GM18498 (cell line): ENCODE data around the gene ZNF385D.

Experiments
- ATAC-seq: cut with Tn5 transposase; IDR thresholded peaks from one replicate; pipeline ENCODE4 v1.9.1; 2021; ENCODE audit warnings: mild to moderate bottlenecking, moderate library complexity; ENCODE audit not compliant: unreplicated experiment

ZNF385D gene

GRCh38 chr3:21750831-21751391 is at the start of gene ZNF385D:
Gene ZNF385D, minus strand, starts transcription at chr3:21751210. Its CDS starts 294 bp downstream, at chr3:21750916.
- ATAC-seq = no peak

- no peak for ATAC-seq
Observed at GRCh38 chr3:21798356-21799088, 47.5 kb upstream of the ZNF385D start.

- no peak for ATAC-seq
Observed at GRCh38 chr3:21795921-21796320, 44.9 kb upstream of the ZNF385D start.

- no peak for ATAC-seq
Observed at GRCh38 chr3:21795152-21795837, 44.3 kb upstream of the ZNF385D start.

- no peak for ATAC-seq
Observed at GRCh38 chr3:21794291-21794690, 43.3 kb upstream of the ZNF385D start.

GRCh38 chr3:21792176-21792575 is 41.2 kb upstream of the ZNF385D start:
- no peak for ATAC-seq

- no peak for ATAC-seq
Observed at GRCh38 chr3:21791356-21791755, 40.3 kb upstream of the ZNF385D start.

GRCh38 chr3:21790466-21790865 is 39.5 kb upstream of the ZNF385D start:
- no peak for ATAC-seq

- ATAC-seq = no peak
Observed at GRCh38 chr3:21789730-21790129, 38.7 kb upstream of the ZNF385D start.

GRCh38 chr3:21786438-21786797 is 35.4 kb upstream of the ZNF385D start:
- no peak for ATAC-seq

GRCh38 chr3:21785765-21786437 is 34.9 kb upstream of the ZNF385D start:
- no peak for ATAC-seq

- no peak for ATAC-seq
Observed at GRCh38 chr3:21783839-21784238, 32.8 kb upstream of the ZNF385D start.

- no peak for ATAC-seq
Observed at GRCh38 chr3:21781355-21781754, 30.3 kb upstream of the ZNF385D start.

- no peak for ATAC-seq
Observed at GRCh38 chr3:21779909-21780308, 28.9 kb upstream of the ZNF385D start.

GRCh38 chr3:21778715-21779114 is 27.7 kb upstream of the ZNF385D start:
- ATAC-seq = no peak

GRCh38 chr3:21777821-21778220 is 26.8 kb upstream of the ZNF385D start:
- no peak for ATAC-seq

- ATAC-seq = no peak
Observed at GRCh38 chr3:21766002-21766401, 15.0 kb upstream of the ZNF385D start.

- no peak for ATAC-seq
Observed at GRCh38 chr3:21755896-21756295, 4.9 kb upstream of the ZNF385D start.

GRCh38 chr3:21754839-21755238 is 3.8 kb upstream of the ZNF385D start:
- ATAC-seq = no peak

- no peak for ATAC-seq
Observed at GRCh38 chr3:21752749-21753347, 1.8 kb upstream of the ZNF385D start.

- ATAC-seq = no peak
Observed at GRCh38 chr3:21751886-21752285, 876 bp upstream of the ZNF385D start.
